Endodermal cell (in vitro differentiated cells): ENCODE results near the gene RBM20. TPM values are rescaled to one million over a fixed set of nuclear protein-coding genes. Genes with fewer than 3 reads are reported as not detected.

Source experiments
- DNase-seq: peaks from one replicate; pipeline ENCODE4 v3.0.0-alpha.2; 2017
- H3K27ac ChIP-seq: 2 replicates; pipeline ENCODE4 v1.5.1; 2013; ENCODE audit warnings: mild to moderate bottlenecking, low read depth, low read length, moderate library complexity
- H3K27me3 ChIP-seq: 2 replicates; pipeline ENCODE4 v1.6.1; 2013; ENCODE audit warnings: mild to moderate bottlenecking, low read length, moderate library complexity; ENCODE audit not compliant: insufficient read depth, control insufficient read depth, poor library complexity, severe bottlenecking
- H3K36me3 ChIP-seq: 2 replicates; pipeline ENCODE4 v1.7.0; 2013; ENCODE audit warnings: mild to moderate bottlenecking, low read length, moderate library complexity; ENCODE audit not compliant: control insufficient read depth, insufficient read depth
- H3K4me1 ChIP-seq: one replicate; pipeline ENCODE4 v1.7.0; 2013; ENCODE audit warnings: low read length; ENCODE audit not compliant: control insufficient read depth, insufficient read depth
- H3K4me3 ChIP-seq: 2 replicates; pipeline ENCODE4 v1.5.1; 2013; ENCODE audit warnings: mild to moderate bottlenecking, low read length, moderate library complexity
- H3K9ac ChIP-seq: 2 replicates; pipeline ENCODE4 v1.6.1; 2013; ENCODE audit warnings: mild to moderate bottlenecking, low read length, moderate library complexity; ENCODE audit not compliant: poor library complexity, severe bottlenecking; ENCODE audit errors: extremely low read depth
- H3K9me3 ChIP-seq: 2 replicates; pipeline ENCODE4 v1.6.1; 2013; ENCODE audit warnings: mild to moderate bottlenecking, low read length, moderate library complexity; ENCODE audit not compliant: control insufficient read depth
- H3K27ac Mint-ChIP-seq: 2 replicates; pipeline ENCODE4 v1.8.0; 2020; ENCODE audit warnings: mixed read lengths
- H3K27me3 Mint-ChIP-seq: 2 replicates; pipeline ENCODE4 v1.8.0; 2021; ENCODE audit warnings: mild to moderate bottlenecking, mixed read lengths; ENCODE audit not compliant: insufficient read depth
- H3K36me3 Mint-ChIP-seq: 2 replicates; pipeline ENCODE4 v1.8.0; 2020; ENCODE audit warnings: low read depth, mixed read lengths
- H3K4me1 Mint-ChIP-seq: 2 replicates; pipeline ENCODE4 v1.8.0; 2020; ENCODE audit warnings: mixed read lengths
- H3K4me3 Mint-ChIP-seq: 2 replicates; pipeline ENCODE4 v1.8.0; 2020; ENCODE audit warnings: mild to moderate bottlenecking, moderate library complexity, mixed read lengths
- H3K9me3 Mint-ChIP-seq: 2 replicates; pipeline ENCODE4 v1.8.0; 2020; ENCODE audit warnings: mild to moderate bottlenecking, mixed read lengths
- CTCF ChIP-seq: fragments of 200-600 bp; sonication (generic); conservative IDR thresholded peaks from 2 replicates; pipeline ENCODE4 v1.5.0; 2021; ENCODE audit warnings: antibody characterized with exemption, mild to moderate bottlenecking
- WGBS, 2 experiments: methylation state at CpG; one replicate each; pipeline versions ENCODE4 v1.1.5 to v1.1.7; 2013; ENCODE audit warnings: missing lambda C conversion rate in 2 of 2, mixed read lengths in 1 of 2; ENCODE audit not compliant: insufficient coverage in 1 of 2, insufficient read length in 1 of 2; 5-methylcytosine and 5-hydroxymethylcytosine counted together
- total RNA-seq, 2 donors: library from RNA; stranded (reverse); fragmentation: NEBNext Ultra II Directional in 1 of 2; extraction: Animal tissue kit (Norgen Biotek cat#: 25700) in 1 of 2; gene quantifications; 2 replicates in 1 of 2; 3 replicates in 1 of 2; pipeline ENCODE4 v1.2.1, GENCODE V29; 2021

RBM20 gene
- total RNA-seq, 2 donors from 2014 or later, result 6.2 to 7.0 TPM

GRCh38 chr10:110876788-110877187, 232.7 kb downstream of the RBM20 start:
- Histone ChIP-seq H3K4me1 (no peaks in the 10 kb centered on the region), H3K36me3 (peaks cover 15% of the 10 kb centered on the region), H3K9me3 (no peaks in the 10 kb centered on the region), H3K27me3 (no peaks in the 10 kb centered on the region), H3K4me3 (no peak overlapping the region), H3K9ac (no peak overlapping the region), H3K27ac (no peak overlapping the region)
- no peak for TF ChIP-seq CTCF
- Mint-ChIP-seq H3K36me3 (peaks cover 15% of the 10 kb centered on the region), H3K27ac (no peak overlapping the region), H3K4me3 (no peak overlapping the region), H3K4me1 (peaks cover 8% of the 10 kb centered on the region), H3K9me3 (no peaks in the 10 kb centered on the region), H3K27me3 (no peaks in the 10 kb centered on the region)
- no CpG with 5 or more reads among the region's 1 CpG for WGBS, 2 experiments
- no peak for DNase-seq

- WGBS, 2 experiments, result 92 to 96% methylated on average over 3 of the region's 3 CpGs
These were observed 235.9 kb downstream of the RBM20 start for GRCh38 chr10:110880012-110880411.

GRCh38 chr10:110881247-110881646, 237.1 kb downstream of the RBM20 start:
- Mint-ChIP-seq H3K4me3 (no peak overlapping the region), H3K36me3 (peaks cover 24% of the 10 kb centered on the region), H3K27ac (no peak overlapping the region), H3K9me3 (no peaks in the 10 kb centered on the region), H3K27me3 (no peaks in the 10 kb centered on the region), H3K4me1 (no peaks in the 10 kb centered on the region)
- peaks cover 42% of the 10 kb centered on the region for H3K36me3 ChIP-seq
- H3K4me3 ChIP-seq, result no peak overlapping the region
- H3K9me3 ChIP-seq, result no peaks in the 10 kb centered on the region
- no peak for TF ChIP-seq CTCF
- no peaks in the 10 kb centered on the region for H3K27me3 ChIP-seq
- DNase-seq, result no peak
- no peak overlapping the region for H3K9ac ChIP-seq
- H3K4me1 ChIP-seq, result no peaks in the 10 kb centered on the region
- 95 to 97% methylated on average over 8 to 9 of the region's 9 CpGs for WGBS, 2 experiments
- H3K27ac ChIP-seq, result no peak overlapping the region

More at GRCh38 chr10:110880012-110880411, 235.9 kb downstream of the RBM20 start:
- Histone ChIP-seq H3K4me1 (no peaks in the 10 kb centered on the region), H3K36me3 (peaks cover 39% of the 10 kb centered on the region), H3K27me3 (no peaks in the 10 kb centered on the region), H3K9ac (no peak overlapping the region), H3K27ac (no peak overlapping the region), H3K4me3 (no peak overlapping the region), H3K9me3 (no peaks in the 10 kb centered on the region)
- Mint-ChIP-seq H3K36me3 (peaks cover 30% of the 10 kb centered on the region), H3K4me1 (no peaks in the 10 kb centered on the region), H3K27me3 (no peaks in the 10 kb centered on the region), H3K27ac (no peak overlapping the region), H3K9me3 (no peaks in the 10 kb centered on the region), H3K4me3 (no peak overlapping the region)
- DNase-seq, result no peak
- TF ChIP-seq CTCF, result no peak
